HG02642 (cell line): ENCODE data around the gene SLC16A13.
A peak's percentile ranks its signal among the peaks of the same experiment; 100 is the strongest.
"Not testable (repeated sequence)": the region's sequence is repeated elsewhere in the genome, so short reads cannot be mapped to it uniquely, and the experiment has no call there.

ENCODE experiments used
- ATAC-seq: cut with Tn5 transposase; IDR thresholded peaks from one replicate; pipeline ENCODE4 v1.9.1; 2021; ENCODE audit warnings: mild to moderate bottlenecking; ENCODE audit not compliant: unreplicated experiment, poor library complexity

Gene SLC16A13

DNA sequence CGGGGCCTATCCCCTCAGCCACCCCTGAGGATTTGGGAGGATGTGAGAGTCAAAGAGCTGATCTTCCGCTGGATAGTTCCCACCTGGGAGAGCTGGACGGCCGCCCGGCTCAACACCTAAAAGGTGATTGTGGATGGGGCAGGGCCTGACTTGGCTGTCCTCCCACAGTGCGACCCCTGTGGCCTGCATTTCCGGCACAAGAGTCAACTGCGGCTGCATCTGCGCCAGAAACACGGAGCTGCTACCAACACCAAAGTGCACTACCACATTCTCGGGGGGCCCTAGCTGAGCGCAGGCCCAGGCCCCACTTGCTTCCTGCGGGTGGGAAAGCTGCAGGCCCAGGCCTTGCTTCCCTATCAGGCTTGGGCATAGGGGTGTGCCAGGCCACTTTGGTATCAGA, 8.5 kb upstream of the SLC16A13 start:
- no peak for ATAC-seq

DNA sequence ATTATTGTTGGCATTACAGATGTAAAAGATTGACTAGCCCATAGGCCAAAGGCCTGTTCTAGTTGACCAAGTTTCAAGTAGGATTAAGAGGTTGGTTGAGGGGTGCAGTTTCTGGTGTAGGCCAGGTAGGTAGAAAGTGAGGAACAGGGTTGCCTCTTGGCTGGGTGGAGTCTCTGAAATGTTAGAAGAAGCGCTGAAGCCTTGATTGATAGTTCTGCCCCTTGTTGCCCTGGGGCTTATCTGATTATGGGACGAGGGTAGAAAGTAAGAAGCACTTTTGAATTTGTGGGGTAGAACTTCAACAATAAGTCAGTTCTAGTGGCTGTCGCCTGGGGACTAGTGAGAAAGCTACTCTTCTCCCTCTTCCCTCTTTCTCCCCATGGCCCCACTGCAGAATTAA, 6.7 kb upstream of the SLC16A13 start:
- ATAC-seq = no peak

DNA sequence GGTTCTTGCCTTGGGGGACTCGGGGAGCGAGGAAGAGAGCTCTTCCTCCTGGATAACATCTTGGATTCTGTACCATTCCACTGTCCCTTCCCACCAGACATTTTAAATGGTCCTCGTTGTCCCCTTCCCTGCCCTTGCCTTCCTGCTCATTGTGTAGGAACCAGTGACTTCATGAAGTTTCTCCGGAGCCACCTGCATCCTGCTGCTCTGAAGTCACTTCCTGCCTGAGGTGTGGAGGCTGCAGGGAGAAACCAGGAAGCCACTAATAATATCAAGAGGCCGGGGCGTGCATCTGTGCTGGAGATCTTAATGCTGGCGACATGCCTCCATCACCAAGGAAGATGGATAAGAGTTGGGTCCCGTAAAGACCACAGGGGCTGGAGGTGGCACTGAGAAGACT, 6.2 kb upstream of the SLC16A13 start:
- no peak for ATAC-seq

DNA sequence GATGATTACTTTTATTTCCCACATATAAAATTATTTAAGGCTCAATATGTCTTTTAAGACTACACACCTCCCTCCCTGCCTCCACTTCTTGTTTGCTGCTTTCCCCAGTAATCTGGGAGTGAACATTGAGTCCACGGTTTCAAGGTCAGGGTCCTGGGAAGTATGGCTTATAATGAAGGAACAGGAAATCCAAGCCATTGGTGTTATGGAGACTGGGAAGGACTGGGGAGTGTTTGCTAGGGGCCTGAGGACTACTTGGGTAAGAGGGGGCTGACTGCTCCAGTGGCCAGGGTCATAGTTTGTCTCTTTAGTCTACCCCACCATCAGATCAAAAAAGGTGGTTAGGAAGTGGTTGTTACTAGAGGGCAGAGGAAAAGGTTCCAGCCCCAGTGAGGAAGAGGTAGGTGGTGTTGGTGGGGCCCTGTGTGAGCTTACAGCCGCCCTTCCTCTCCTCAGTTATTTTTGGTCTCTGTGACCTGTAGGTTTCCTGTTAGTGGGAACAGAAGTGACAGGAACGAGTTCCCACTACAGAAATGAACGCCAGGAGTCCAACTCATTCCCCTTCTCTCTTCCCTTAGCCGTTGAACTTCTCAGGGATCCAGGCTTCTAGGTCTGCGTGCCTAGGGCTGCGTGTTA, 742 bp upstream of the SLC16A13 start:
- ATAC-seq = peak; percentile 2

DNA sequence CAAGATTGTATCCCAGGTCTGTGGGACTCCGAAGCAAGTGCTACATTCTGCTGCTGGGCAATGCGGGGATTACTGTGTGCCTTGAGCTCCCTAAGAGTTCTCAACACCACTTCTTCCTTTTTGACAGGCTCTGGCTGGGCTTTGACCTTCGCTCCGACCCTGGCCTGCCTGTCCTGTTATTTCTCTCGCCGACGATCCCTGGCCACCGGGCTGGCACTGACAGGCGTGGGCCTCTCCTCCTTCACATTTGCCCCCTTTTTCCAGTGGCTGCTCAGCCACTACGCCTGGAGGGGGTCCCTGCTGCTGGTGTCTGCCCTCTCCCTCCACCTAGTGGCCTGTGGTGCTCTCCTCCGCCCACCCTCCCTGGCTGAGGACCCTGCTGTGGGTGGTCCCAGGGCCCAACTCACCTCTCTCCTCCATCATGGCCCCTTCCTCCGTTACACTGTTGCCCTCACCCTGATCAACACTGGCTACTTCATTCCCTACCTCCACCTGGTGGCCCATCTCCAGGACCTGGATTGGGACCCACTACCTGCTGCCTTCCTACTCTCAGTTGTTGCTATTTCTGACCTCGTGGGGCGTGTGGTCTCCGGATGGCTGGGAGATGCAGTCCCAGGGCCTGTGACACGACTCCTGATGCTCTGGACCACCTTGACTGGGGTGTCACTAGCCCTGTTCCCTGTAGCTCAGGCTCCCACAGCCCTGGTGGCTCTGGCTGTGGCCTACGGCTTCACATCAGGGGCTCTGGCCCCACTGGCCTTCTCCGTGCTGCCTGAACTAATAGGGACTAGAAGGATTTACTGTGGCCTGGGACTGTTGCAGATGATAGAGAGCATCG, 2.4 kb downstream of the SLC16A13 start:
- ATAC-seq = no peak

DNA sequence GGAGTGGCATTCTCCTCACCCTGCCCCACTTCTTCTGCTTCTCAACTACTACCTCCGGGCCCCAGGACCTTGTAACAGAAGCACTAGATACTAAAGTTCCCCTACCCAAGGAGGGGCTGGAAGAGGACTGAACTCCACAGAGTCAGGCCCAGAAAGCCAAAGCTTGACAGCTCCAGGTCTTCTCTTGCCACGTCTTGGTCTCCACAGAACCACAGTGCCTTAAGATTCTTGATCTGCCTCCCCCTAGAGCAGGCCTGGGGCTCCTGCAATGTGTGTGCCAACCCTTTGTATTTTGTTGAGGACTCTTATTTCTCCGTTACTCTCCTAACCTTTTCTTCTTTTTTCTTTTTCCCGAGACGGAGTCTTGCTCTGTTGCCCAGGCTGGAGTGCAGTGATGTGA, 4.0 kb downstream of the SLC16A13 start:
- ATAC-seq = no peak

DNA sequence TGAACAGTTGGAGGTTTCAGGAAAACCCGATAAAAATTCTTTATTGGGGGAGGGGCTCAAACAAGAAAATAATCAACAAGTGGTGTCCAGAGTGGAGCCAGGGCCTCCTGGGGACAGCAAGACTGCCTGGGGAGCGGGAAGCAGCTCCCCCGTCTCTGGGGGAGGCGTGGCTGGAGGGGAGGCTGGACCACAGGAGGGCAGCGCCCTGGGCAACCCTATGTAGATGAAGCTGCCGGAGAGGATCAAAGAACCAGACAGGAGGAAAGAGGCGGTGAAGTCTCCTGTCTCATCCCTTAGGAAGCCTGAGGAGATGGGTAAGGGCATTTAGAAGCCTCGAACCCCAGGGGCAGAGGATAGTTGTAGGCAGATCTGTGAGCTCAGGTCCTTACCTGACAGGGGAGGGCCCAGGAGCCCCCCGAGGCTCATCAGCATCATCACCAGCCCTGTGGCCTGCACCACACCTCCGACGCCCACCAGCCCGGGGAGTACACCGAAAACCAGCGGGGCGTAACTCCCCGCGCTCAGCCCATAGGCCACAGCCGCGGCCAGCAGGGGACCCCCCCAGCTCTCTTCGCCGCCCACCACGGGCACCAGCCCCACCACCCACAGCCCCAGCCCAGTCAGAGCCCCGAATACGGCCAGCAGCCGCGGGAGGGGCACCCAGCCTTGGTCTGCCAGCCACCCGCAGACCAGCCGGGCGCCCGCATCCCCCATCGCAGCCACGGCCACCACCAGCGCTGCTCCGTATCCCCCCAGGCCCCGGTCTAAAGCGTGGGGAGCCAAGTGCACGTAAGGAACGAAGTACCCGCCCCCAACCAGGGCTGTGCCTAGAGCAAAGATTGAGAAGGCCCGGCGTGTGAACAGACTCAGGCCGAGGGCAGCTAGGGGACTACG, 6.0 kb downstream of the SLC16A13 start:
- no peak for ATAC-seq

DNA sequence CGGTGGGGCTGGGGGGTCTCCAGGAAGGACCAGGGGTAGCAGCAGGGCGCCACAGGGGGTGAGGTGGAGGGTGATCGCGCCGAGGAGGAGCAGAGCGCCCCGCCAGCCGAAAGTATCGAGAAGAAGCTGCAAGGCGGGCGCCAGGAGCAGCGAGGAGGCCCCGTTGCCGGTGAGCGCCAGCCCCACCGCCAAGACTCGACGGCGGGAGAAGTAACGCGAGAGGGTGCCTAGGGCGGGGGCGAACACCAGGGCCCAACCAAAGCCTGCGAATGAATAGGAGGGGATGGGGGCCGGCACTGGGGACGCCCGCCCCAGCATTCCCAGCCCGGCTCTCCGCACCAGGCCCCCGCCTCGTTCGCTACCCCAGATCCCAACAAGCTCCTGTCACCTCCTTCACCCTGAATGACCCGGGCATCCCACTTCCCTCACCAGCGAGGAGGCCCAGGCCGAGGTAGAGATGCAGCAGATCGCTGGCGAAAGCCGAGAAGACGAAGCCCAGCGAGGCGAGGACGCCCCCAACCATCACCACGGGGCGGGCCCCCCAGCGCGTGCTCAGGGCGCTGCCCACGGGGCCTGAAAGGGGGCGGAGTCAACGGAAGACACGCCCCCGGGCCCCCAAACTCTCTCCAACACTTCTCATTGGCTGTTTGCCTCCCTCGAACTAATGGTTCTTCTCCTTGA, 6.8 kb downstream of the SLC16A13 start:
- ATAC-seq = no peak

DNA sequence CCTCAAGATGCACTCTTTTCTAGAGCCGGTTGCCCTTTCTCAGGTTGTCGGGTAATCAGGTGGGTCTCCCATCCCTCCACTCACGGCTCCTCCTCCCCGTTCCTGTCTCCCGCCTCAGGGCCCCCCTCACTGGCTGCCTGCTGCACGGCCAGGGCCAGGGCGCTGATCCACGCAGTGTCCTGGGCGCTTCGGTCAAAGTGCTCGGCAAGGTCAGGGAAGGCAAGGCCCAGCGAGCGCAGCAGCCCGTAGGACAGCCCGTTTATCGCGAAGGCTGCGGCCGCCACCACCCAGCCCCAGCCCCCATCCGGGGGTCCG, 7.3 kb downstream of the SLC16A13 start:
- ATAC-seq = no peak

DNA sequence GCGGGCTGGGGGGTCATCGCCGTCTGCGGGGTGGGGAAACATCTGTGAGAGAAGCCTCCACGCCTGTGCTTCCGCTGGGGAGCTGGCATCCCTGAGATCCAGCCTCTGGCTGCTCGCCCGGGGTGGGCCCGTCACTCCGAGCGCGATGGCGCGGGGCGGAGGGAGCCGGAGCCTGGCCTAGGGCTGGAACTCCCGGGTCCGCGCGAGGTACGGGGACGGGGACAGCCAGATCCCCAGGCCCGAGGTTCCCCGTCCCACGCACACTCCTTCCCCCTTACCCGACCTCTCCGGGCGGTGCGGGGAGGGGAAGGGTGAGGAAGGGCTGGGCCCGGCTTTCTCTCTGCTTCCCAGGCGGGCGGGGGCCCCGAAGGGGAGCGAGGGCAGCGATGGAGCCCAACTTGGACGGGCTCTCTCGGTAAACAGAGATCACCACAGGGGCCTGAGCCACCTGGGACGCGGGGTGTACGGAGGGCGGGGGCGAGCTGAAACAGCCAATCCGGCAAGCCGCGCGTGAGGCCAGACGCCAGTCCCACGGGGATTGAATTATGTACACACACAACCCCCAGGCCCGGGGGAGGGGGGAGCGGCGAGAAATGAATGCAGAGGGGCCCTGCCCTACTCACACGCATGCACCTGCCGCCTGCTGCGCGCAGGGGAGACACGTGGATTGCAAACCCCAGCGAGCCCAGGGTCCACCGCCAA, 7.8 kb downstream of the SLC16A13 start, which contains the start of gene SLC16A11:
TSS of gene SLC16A11 (minus strand) at position 596 of the 702 bp plus-strand sequence. CDS start at position 17, 579 bp downstream.
- no peak for ATAC-seq

DNA sequence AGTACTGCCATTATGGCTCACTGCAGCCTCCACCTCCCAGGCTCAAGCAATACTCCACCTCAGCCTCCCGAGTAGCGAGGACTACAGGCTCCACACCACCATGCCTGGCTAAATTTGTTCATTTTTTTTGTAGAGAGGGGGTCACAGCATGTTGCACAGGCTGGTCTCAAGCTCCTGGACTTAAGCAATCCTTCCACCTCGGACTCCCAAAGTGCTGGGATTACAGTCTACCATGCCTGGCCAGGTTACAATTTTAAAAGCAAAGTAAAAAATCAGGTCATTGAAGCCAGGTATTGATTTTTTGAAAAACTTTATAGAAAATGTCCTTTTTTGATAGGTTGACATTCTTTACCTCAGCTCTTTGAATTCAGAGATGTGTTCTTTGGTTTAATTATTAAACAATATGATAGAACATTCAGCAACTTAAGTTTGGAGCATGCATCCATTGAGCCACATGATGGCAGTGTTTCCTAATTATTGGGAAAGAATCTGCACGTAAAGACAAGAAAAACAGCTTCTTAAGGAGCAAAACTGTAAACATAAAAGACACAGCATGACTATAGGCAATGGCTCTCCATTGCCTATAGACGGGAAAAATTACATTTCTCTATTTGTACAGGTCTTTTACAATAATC, 9.8 kb downstream of the SLC16A13 start:
- ATAC-seq = no peak

DNA sequence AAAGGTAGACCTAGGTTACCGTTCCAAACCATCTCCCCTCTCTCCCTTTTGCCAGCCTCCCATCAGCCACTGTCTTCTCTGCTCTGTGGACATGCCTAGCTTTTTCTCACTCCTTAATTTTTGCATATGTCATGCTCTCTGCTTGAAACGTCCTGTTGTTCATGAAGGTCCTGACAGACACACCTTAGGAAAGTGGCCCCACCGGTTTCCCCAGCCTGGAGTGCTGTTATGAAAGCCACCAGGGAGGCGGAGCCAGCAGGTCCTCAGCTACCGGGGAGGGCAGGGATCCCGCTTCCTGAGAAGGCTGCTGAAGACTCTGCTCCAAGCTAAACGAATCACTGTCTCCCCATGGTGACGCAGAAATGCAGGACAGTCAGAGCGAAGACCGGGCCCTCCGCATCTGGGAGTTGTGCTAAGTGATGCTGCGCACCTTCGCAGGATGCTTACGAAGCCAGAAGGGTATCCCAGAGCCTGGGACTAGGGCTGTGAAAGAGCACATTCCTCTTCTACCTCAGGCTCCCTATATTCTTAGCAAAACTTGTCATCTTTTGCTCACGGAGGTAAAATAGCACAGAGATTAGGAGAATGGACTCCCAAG, 10.4 kb downstream of the SLC16A13 start:
- ATAC-seq = no peak

DNA sequence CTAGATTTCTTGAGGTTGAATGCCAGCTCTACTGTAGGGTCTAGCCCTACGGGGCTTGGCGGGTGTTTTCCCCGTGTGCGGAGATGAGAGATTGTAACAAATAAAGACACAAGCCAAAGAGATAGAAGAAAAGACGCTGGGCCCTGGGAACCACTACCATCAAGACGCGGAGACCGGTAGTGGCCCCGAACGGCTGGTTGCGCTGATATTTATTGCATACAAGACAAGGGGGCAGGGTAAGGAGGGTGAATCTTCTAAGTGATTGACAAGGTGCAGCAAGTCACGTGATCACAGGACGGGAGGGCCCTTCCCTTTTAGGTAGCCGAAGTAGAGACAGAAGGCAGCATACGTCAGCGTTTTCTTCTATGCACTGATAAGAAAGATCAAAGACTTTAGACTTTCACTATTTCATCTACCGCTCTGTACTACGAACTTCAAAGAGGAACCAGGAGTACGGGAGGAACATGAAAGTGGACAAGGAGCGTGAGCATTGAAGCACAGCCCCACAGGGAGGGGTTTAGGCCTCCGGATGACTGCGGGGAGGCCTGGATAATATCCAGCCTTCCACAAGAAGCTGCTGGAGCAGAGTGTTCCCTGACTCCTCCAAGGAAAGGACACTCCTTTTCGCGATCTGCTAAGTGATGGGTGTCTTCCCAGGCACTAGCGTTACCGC, 11.0 kb downstream of the SLC16A13 start:
- not testable (repeated sequence) for ATAC-seq

DNA sequence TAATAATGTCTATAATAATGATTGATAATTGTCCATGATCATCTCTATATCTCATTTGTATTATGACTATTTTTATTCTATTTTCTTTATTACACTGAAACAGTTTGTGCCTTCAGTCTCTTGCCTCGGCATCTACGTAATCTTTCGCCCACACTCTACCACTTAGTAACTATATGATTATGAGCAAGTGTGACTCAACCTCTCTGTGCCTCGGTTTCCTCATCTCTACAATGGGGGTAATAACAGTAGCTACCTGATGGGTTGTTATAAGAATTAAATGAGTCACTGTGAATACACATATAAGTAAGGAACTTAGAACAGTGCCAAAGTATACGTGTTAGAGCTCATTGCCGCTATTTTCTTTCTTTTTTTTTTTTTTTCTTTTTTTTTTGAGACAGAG, 11.8 kb downstream of the SLC16A13 start:
- ATAC-seq = no peak

DNA sequence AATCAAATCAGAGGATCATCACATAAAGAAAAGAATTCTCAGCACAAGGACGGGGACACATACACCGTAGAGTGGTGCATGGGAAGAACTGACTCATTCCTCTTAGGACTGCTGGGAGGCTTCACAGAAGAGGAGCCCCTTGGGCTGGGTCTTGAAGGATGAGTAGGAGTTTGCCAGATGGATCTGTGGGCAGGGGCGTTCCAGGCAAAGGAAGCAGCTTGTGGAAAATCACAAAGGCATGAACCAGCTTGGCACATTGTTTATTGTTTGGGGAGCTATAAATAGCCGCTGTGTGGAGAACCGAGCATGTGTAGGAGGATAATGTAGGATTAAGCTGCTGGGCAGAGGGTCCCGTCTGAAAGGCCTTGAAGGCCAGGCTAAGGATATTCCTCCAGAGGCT, 13.2 kb downstream of the SLC16A13 start:
- no peak for ATAC-seq

DNA sequence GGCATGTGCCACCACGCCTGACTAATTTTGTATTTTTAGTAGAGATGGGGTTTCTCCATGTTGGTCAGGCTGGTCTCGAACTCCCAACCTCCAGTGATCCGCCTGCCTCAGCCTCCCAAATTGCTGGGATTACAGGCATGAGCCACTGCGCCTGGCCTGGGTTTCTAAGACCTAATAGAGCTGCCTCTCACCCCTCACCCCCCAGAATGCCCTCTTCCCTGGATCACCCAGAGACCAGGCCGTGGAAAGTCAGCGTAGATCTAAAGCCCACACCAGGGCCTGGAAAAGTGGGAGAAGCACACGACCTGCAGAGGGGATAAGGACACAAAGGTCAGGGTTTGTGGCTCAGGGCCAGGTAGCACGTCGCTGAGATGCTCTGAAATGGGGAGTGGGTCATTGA, 14.8 kb downstream of the SLC16A13 start:
- not testable (repeated sequence) for ATAC-seq

DNA sequence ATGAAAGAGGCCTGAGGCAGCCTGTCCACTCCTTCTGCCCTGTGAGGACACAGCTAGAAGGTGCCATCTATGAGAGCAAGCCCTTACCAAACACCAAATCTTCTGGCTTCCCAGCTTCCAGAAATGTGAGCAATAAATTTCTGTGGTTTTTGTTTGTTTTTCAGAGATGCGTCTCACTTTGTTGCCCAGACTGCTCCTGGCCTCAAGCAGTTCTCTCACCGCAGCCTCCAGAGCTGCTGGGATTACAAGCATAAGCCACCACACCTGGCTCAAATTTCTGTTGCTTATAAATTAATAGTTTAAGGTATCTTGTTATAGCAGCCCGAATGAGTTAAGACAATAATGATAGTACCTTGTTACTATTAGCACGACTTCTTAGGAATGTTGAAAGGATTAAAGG, 20.6 kb downstream of the SLC16A13 start:
- ATAC-seq = no peak

DNA sequence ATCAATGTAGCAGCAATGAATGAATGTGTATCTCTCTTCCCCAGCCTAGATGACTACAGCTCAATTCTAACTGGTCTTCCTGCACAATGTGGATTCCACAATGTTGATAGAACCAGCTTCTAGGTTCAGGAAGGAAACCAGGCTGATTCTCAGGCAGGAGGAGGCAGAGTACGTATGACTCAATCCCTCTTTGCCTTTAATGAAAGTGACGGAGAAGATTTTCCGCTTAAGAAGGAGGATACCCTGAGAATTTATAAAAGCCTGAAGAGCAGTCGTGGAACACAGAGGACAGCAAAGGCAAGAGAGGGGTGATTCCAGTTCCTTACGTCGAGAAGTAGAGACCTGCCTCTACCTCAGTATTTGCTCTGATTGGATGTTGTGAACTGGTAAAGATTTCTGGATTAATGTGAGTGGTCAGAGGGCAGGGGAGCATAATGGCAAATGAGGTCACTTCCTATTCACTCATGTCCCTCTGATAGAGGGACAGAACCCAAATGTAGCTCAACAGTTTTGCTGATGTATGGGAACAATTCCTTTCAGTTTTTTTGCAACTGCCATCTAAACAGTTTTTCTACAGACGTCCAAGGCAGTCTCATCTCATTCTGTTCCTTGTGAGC, 23.1 kb downstream of the SLC16A13 start:
- no peak for ATAC-seq
